Measurements from ENCODE around the gene CROCC2. TPM values are rescaled to one million over a fixed set of nuclear protein-coding genes. Genes with fewer than 3 reads are reported as not detected.

Gene CROCC2
- total and polyA plus RNA-seq, 2 of the 13 experiments (the other 11 are each of a cell fraction or from before 2014, with no cell fraction given), result not detected

- TF ChIP-seq ZNF639 (CRISPR knock-in tag; conservative IDR thresholded peaks at IDR 0.05) (no peak), JUN (CRISPR knock-in tag; IDR thresholded peaks at IDR 0.05) (no peak), MXI1 (IDR thresholded peaks at IDR 0.05; ENCODE audit: borderline replicate concordance, low read depth, low read length) (no peak), ZBTB1 (CRISPR knock-in tag; IDR thresholded peaks at IDR 0.05; ENCODE audit: borderline replicate concordance) (no peak), ZNF652 (CRISPR knock-in tag; IDR thresholded peaks at IDR 0.05; ENCODE audit: borderline replicate concordance, low read depth) (no peak), ZNF670 (CRISPR knock-in tag; IDR thresholded peaks at IDR 0.05; ENCODE audit: borderline replicate concordance) (peak; percentile 32; the same call in 1 of the 2 replicates), ZBTB39 (CRISPR knock-in tag; IDR thresholded peaks at IDR 0.05) (0 out of 2 replicates have a peak, but pooled peaks have one; percentile 20), FOXK2 (IDR thresholded peaks at IDR 0.05) (no peak), THAP9 (CRISPR knock-in tag; IDR thresholded peaks at IDR 0.05; ENCODE audit: borderline replicate concordance) (0 out of 2 replicates have a peak, but pooled peaks have one; percentile 10), ZNF816 (CRISPR knock-in tag; IDR thresholded peaks at IDR 0.05; ENCODE audit: borderline replicate concordance) (no peak), USF2 (IDR thresholded peaks at IDR 0.05; ENCODE audit: low read depth, low read length) (no peak), USF2 (CRISPR knock-in tag; IDR thresholded peaks at IDR 0.05; ENCODE audit: borderline replicate concordance) (no peak), HNF4A (CRISPR knock-in tag; IDR thresholded peaks at IDR 0.05) (peak; percentile 51; the same call in 1 of the 2 replicates), MAF1 (CRISPR knock-in tag; IDR thresholded peaks at IDR 0.05; ENCODE audit: borderline replicate concordance) (no peak), ATF2 (CRISPR knock-in tag; IDR thresholded peaks at IDR 0.05) (no peak), MATR3 (CRISPR knock-in tag; IDR thresholded peaks at IDR 0.05) (no peak), ZNF501 (CRISPR knock-in tag; IDR thresholded peaks at IDR 0.05) (0 out of 2 replicates have a peak, but pooled peaks have one; percentile 36), ADNP (CRISPR knock-in tag; IDR thresholded peaks at IDR 0.05) (no peak), HDAC1 (CRISPR knock-in tag; IDR thresholded peaks at IDR 0.05) (peak; percentile 44)
Observed at GRCh38 chr2:240889601-240890560, 16.3 kb upstream of the CROCC2 start (continued).

All from HepG2 (cell line).